Gastrocnemius medialis (tissue), 4 donors: ENCODE measurements around the gene ANO10. TPM values are rescaled to one million over a fixed set of nuclear protein-coding genes. Genes with fewer than 3 reads are reported as not detected.
"Not testable (repeated sequence)": the region's sequence is repeated elsewhere in the genome, so short reads cannot be mapped to it uniquely, and the experiment has no call there.

ENCODE experiments used
- ATAC-seq, 2 donors: fragments of 150-250 bp; one replicate each; pipeline ENCODE4 v1.9.1; 2016
- DNase-seq, 2 donors: peaks; one replicate each; pipeline ENCODE4 v3.0.0-alpha.2; 2019
- H3K27ac ChIP-seq, 4 donors: fragments of 200-600 bp; sonication (generic); 1 replicate in 1 of 4; 2 replicates in 3 of 4; pipeline ENCODE4 v1.5.1; 2016 to 2018; ENCODE audit warnings: mild to moderate bottlenecking in 2 of 4, moderate library complexity in 1 of 4
- H3K27me3 ChIP-seq, 3 donors: fragments of 200-600 bp; sonication (generic) in 2 of 3; 1 replicate in 1 of 3; 2 replicates in 2 of 3; pipeline versions ENCODE4 v1.5.1 to v1.6.0; 2016 to 2019; ENCODE audit warnings: mild to moderate bottlenecking in 1 of 3, moderate library complexity in 1 of 3
- H3K36me3 ChIP-seq, 2 donors: fragments of 200-600 bp; sonication (generic) in 1 of 2; one replicate each; pipeline ENCODE4 v1.5.1; 2017 to 2018
- H3K4me1 ChIP-seq, 2 donors: fragments of 200-600 bp; sonication (generic) in 1 of 2; one replicate each; pipeline ENCODE4 v1.5.1; 2016 to 2017; ENCODE audit warnings: mild to moderate bottlenecking in 2 of 2
- H3K4me3 ChIP-seq, 4 donors: fragments of 200-600 bp; sonication (generic) in 3 of 4; 1 replicate in 1 of 4; 2 replicates in 3 of 4; pipeline ENCODE4 v1.5.1; 2016 to 2019; ENCODE audit warnings: mild to moderate bottlenecking in 2 of 4
- H3K9me3 ChIP-seq, 3 donors: fragments of 200-600 bp; sonication (generic) in 2 of 3; 1 replicate in 1 of 3; 2 replicates in 2 of 3; pipeline ENCODE4 v1.5.1; 2016 to 2019
- CTCF ChIP-seq, 5 experiments: fragments of 450-650 bp in 3 of 5; fragments of 200-600 bp in 2 of 5; sonication (generic) in 2 of 5; IDR thresholded peaks in 4 of 5; conservative IDR thresholded peaks in 1 of 5; 1 replicate in 4 of 5; 2 replicates in 1 of 5; pipeline ENCODE4 v1.5.1; 2016 to 2019; ENCODE audit warnings: antibody characterized with exemption in 5 of 5, mild to moderate bottlenecking in 3 of 5, moderate library complexity in 3 of 5
- POLR2A ChIP-seq, 2 donors: fragments of 450-650 bp; IDR thresholded peaks; one replicate each; pipeline ENCODE4 v1.6.1; 2017; ENCODE audit warnings: antibody characterized with exemption in 2 of 2, mild to moderate bottlenecking in 2 of 2, moderate library complexity in 2 of 2
- in situ Hi-C, 4 donors: fragments of 200-750 bp; cut with MboI; loops; one replicate each; pipeline versions ENCODE4 v1.15.0 to v1.8.0; 2017; ENCODE audit warnings: low sequenced_read_pairs in 4 of 4
- intact Hi-C: fragments of 100-400 bp; cut with DNase I; formaldehyde crosslinking; loops from one replicate; pipeline ENCODE4 v1.15.1; 2023; ENCODE audit warnings: low total_unique reads
- total RNA-seq, 4 donors: library from RNA; depleted of rRNA; stranded (reverse); fragments of >200 nt; gene quantifications; one replicate each; pipeline versions ENCODE4 v1.1.0 to v1.2.3, GENCODE V29; 2016

ANO10 gene
- total RNA-seq, 4 donors from 2014 or later, result 6.9 to 8.1 (median 7.8) TPM

GRCh38 chr3:43581343-43581742 lies 40.5 kb downstream of the ANO10 start:
- H3K36me3 ChIP-seq, result no peaks in the 10 kb centered on the region
- H3K27ac ChIP-seq, result no peak overlapping the region
- DNase-seq, result no peak
- no peak overlapping the region for H3K4me3 ChIP-seq
- no peaks in the 10 kb centered on the region for H3K27me3 ChIP-seq
- H3K4me1 ChIP-seq, result peaks cover 9 to 11% of the 10 kb centered on the region in 2 donors
- intact Hi-C loops (no loop called here), in situ Hi-C loops (no loop called here)
- no peaks in the 10 kb centered on the region for H3K9me3 ChIP-seq
- no peak for TF ChIP-seq POLR2A (IDR thresholded peaks at IDR 0.05)
- no peak for TF ChIP-seq CTCF (IDR thresholded peaks at IDR 0.05 in 4 of 5, conservative IDR thresholded peaks at IDR 0.05 in 1 of 5)
- ATAC-seq, result no peak

GRCh38 chr3:43580181-43580580 lies 41.6 kb downstream of the ANO10 start:
- no peaks in the 10 kb centered on the region for H3K36me3 ChIP-seq
- DNase-seq (no peak), ATAC-seq (no peak)
- H3K9me3 ChIP-seq, result no peaks in the 10 kb centered on the region
- H3K4me1 ChIP-seq, result peaks cover 9 to 11% of the 10 kb centered on the region in 2 donors
- H3K27me3 ChIP-seq, result no peaks in the 10 kb centered on the region
- in situ Hi-C loops (no loop called here), intact Hi-C loops (no loop called here)
- no peak overlapping the region for H3K4me3 ChIP-seq
- no peak overlapping the region for H3K27ac ChIP-seq
- TF ChIP-seq CTCF (IDR thresholded peaks at IDR 0.05 in 4 of 5, conservative IDR thresholded peaks at IDR 0.05 in 1 of 5), result no peak
- TF ChIP-seq POLR2A (IDR thresholded peaks at IDR 0.05), result no peak

- in situ Hi-C loops, result no loop called here
- no peak for TF ChIP-seq POLR2A (IDR thresholded peaks at IDR 0.05)
- no peak for TF ChIP-seq CTCF (IDR thresholded peaks at IDR 0.05 in 4 of 5, conservative IDR thresholded peaks at IDR 0.05 in 1 of 5)
- intact Hi-C loops, result no loop called here
These were observed 48.2 kb downstream of the ANO10 start for GRCh38 chr3:43573576-43573975.

GRCh38 chr3:43565661-43566341 lies 56.0 kb downstream of the ANO10 start:
- in situ Hi-C loops, H3K27me3 ChIP-seq, intact Hi-C loops, H3K36me3 ChIP-seq, ATAC-seq, H3K4me3 ChIP-seq, H3K27ac ChIP-seq, H3K4me1 ChIP-seq, DNase-seq, H3K9me3 ChIP-seq: not testable (repeated sequence)

More at GRCh38 chr3:43573576-43573975, 48.2 kb downstream of the ANO10 start:
- Histone ChIP-seq H3K27ac (no peak overlapping the region), H3K27me3 (no peaks in the 10 kb centered on the region), H3K9me3 (no peaks in the 10 kb centered on the region), H3K4me3 (no peak overlapping the region), H3K4me1 (no peaks in the 10 kb centered on the region), H3K36me3 (no peaks in the 10 kb centered on the region)
- DNase-seq (no peak), ATAC-seq (no peak)

GRCh38 chr3:43559961-43560360 lies 61.9 kb downstream of the ANO10 start:
- no peak for ATAC-seq

More at GRCh38 chr3:43559961-43560360, 61.9 kb downstream of the ANO10 start:
- no peak for DNase-seq
- H3K4me3 ChIP-seq, result no peak overlapping the region
- no peaks in the 10 kb centered on the region for H3K4me1 ChIP-seq
- H3K9me3 ChIP-seq, result no peaks in the 10 kb centered on the region
- TF ChIP-seq CTCF (IDR thresholded peaks at IDR 0.05 in 4 of 5, conservative IDR thresholded peaks at IDR 0.05 in 1 of 5) (no peak), POLR2A (IDR thresholded peaks at IDR 0.05) (no peak)
- H3K27me3 ChIP-seq, result no peaks in the 10 kb centered on the region
- intact Hi-C loops, result no loop called here
- H3K36me3 ChIP-seq, result peaks cover 0 to 6% of the 10 kb centered on the region in 2 donors
- H3K27ac ChIP-seq, result no peak overlapping the region
- in situ Hi-C loops, result no loop called here
